Measurements from ENCODE around the gene SORL1. TPM values are rescaled to one million over a fixed set of nuclear protein-coding genes. Genes with fewer than 3 reads are reported as not detected.

The SORL1 gene
- total RNA-seq, 1 experiment from 2014 or later = 6.1 TPM

GRCh38 chr11:121582296-121582695 is 130.2 kb downstream of the SORL1 start:
- DNase-seq = no peak
- no peak for TF ChIP-seq CTCF (IDR thresholded peaks at IDR 0.05; ENCODE audit: unreplicated experiment)
- Mint-ChIP-seq H3K4me3 (ENCODE audit: low read depth, unreplicated experiment) (no peak overlapping the region), H3K27me3 (ENCODE audit: unreplicated experiment) (no peaks in the 10 kb centered on the region), H3K9me3 (ENCODE audit: low read depth, unreplicated experiment) (no peaks in the 10 kb centered on the region), H3K4me1 (ENCODE audit: low read depth, unreplicated experiment) (no peaks in the 10 kb centered on the region), H3K27ac (ENCODE audit: unreplicated experiment) (no peak overlapping the region), H3K36me3 (ENCODE audit: insufficient read depth, unreplicated experiment) (no peaks in the 10 kb centered on the region)
- BruUV-seq (replicated peaks) = no TSS peak
- CTCF ChIA-PET = no interaction called here
- intact Hi-C loops (cut with micrococcal nuclease; ENCODE audit: unreplicated experiment) = no loop called here

GRCh38 chr11:121583825-121584224 is 131.7 kb downstream of the SORL1 start:
- Mint-ChIP-seq H3K9me3 (ENCODE audit: low read depth, unreplicated experiment) (no peaks in the 10 kb centered on the region), H3K27me3 (ENCODE audit: unreplicated experiment) (no peaks in the 10 kb centered on the region), H3K4me1 (ENCODE audit: low read depth, unreplicated experiment) (no peaks in the 10 kb centered on the region), H3K27ac (ENCODE audit: unreplicated experiment) (no peak overlapping the region), H3K36me3 (ENCODE audit: insufficient read depth, unreplicated experiment) (no peaks in the 10 kb centered on the region), H3K4me3 (ENCODE audit: low read depth, unreplicated experiment) (no peak overlapping the region)
- TF ChIP-seq CTCF (IDR thresholded peaks at IDR 0.05; ENCODE audit: unreplicated experiment) = no peak
- CTCF ChIA-PET = no interaction called here
- BruUV-seq (replicated peaks) = no TSS peak
- intact Hi-C loops (cut with micrococcal nuclease; ENCODE audit: unreplicated experiment) = no loop called here
- DNase-seq = no peak

GRCh38 chr11:121586750-121587149 is 134.6 kb downstream of the SORL1 start:
- Mint-ChIP-seq H3K9me3 (ENCODE audit: low read depth, unreplicated experiment) (no peaks in the 10 kb centered on the region), H3K36me3 (ENCODE audit: insufficient read depth, unreplicated experiment) (no peaks in the 10 kb centered on the region), H3K4me3 (ENCODE audit: low read depth, unreplicated experiment) (no peak overlapping the region), H3K27ac (ENCODE audit: unreplicated experiment) (no peak overlapping the region), H3K27me3 (ENCODE audit: unreplicated experiment) (no peaks in the 10 kb centered on the region), H3K4me1 (ENCODE audit: low read depth, unreplicated experiment) (no peaks in the 10 kb centered on the region)
- TF ChIP-seq CTCF (IDR thresholded peaks at IDR 0.05; ENCODE audit: unreplicated experiment) = no peak
- no TSS peak for BruUV-seq (replicated peaks)
- DNase-seq = no peak
- intact Hi-C loops (cut with micrococcal nuclease; ENCODE audit: unreplicated experiment) = no loop called here
- CTCF ChIA-PET = no interaction called here

DNA sequence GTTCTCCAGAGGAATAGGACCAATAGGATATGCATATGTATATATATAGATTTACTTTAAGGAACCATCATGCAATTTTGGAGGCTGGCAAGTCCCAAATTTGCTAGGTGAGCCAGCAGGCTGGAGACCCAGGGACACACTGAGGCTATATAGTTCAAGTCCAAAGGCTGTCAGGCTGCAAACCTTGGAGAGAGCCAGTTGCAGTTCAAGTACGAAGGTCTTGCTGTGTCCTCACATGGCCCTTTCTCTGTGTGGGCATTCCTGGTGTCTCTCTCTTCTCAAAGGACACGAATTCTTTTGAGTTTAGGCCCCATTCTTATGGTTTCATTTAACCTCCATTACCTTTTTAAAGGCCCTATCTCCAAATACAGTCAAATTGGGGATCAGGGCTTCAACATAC is 135.1 kb downstream of the SORL1 start:
- no TSS peak for BruUV-seq (replicated peaks)
- H3K4me3 Mint-ChIP-seq (ENCODE audit: low read depth, unreplicated experiment) = no peak overlapping the region
- CTCF ChIA-PET = no interaction called here
- no peak overlapping the region for H3K27ac Mint-ChIP-seq (ENCODE audit: unreplicated experiment)
- no peaks in the 10 kb centered on the region for H3K36me3 Mint-ChIP-seq (ENCODE audit: insufficient read depth, unreplicated experiment)
- H3K27me3 Mint-ChIP-seq (ENCODE audit: unreplicated experiment) = no peaks in the 10 kb centered on the region
- DNase-seq = no peak
- H3K4me1 Mint-ChIP-seq (ENCODE audit: low read depth, unreplicated experiment) = no peaks in the 10 kb centered on the region
- H3K9me3 Mint-ChIP-seq (ENCODE audit: low read depth, unreplicated experiment) = no peaks in the 10 kb centered on the region
- intact Hi-C loops (cut with micrococcal nuclease; ENCODE audit: unreplicated experiment) = no loop called here
- no peak for TF ChIP-seq CTCF (IDR thresholded peaks at IDR 0.05; ENCODE audit: unreplicated experiment)

DNA sequence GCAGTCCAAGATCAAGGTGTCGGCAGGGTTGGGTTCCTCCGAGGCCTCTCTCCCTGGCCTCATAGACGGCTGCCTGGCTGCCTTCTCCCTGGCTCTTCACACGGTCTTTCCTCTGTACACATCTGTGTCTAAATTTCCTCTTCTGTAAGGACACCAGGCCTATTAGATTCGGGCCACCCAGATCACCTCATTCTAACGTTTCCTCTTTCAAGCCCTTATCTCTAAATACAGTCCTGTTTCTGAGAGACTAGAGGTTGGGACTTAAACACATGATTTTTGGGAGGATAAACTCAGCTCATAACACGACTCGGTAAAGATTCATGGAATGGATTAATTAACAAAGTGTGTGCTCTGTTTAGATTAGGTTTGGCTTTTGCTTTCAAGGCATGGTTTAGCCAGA is 136.6 kb downstream of the SORL1 start:
- Mint-ChIP-seq H3K4me1 (ENCODE audit: low read depth, unreplicated experiment) (no peaks in the 10 kb centered on the region), H3K27me3 (ENCODE audit: unreplicated experiment) (no peaks in the 10 kb centered on the region), H3K9me3 (ENCODE audit: low read depth, unreplicated experiment) (no peaks in the 10 kb centered on the region), H3K36me3 (ENCODE audit: insufficient read depth, unreplicated experiment) (no peaks in the 10 kb centered on the region), H3K27ac (ENCODE audit: unreplicated experiment) (no peak overlapping the region), H3K4me3 (ENCODE audit: low read depth, unreplicated experiment) (no peak overlapping the region)
- TF ChIP-seq CTCF (IDR thresholded peaks at IDR 0.05; ENCODE audit: unreplicated experiment) = no peak
- BruUV-seq (replicated peaks) = no TSS peak
- intact Hi-C loops (cut with micrococcal nuclease; ENCODE audit: unreplicated experiment) = no loop called here
- no peak for DNase-seq
- CTCF ChIA-PET = no interaction called here

All from Calu3 (cell line).